Vagina (tissue), 2 donors: ENCODE measurements around the gene FRRS1L.

ENCODE experiments used
- POLR2A ChIP-seq, 2 donors: fragments of 450-650 bp; IDR thresholded peaks; one replicate each; pipeline ENCODE4 v1.6.1; 2017; ENCODE audit warnings: antibody characterized with exemption in 2 of 2, mild to moderate bottlenecking in 2 of 2, moderate library complexity in 2 of 2
- POLR2AphosphoS5 ChIP-seq, 2 donors: sonication (generic); formaldehyde crosslinking; IDR thresholded peaks; one replicate each; pipeline ENCODE4 v1.9.0; 2017; ENCODE audit warnings: antibody characterized with exemption in 2 of 2, mild to moderate bottlenecking in 2 of 2, low read depth in 1 of 2; ENCODE audit not compliant: insufficient read depth in 1 of 2
- TF ChIP-seq, protein P1 (sequence below), 3 experiments: fragments of 450-650 bp in 2 of 3; fragments of 200-600 bp in 1 of 3; sonication (generic) in 1 of 3; IDR thresholded peaks; one replicate each; pipeline ENCODE4 v1.5.1; 2017 to 2019; ENCODE audit warnings: antibody characterized with exemption in 3 of 3, mild to moderate bottlenecking in 2 of 3, moderate library complexity in 2 of 3

- TF ChIP-seq, protein P1, sequence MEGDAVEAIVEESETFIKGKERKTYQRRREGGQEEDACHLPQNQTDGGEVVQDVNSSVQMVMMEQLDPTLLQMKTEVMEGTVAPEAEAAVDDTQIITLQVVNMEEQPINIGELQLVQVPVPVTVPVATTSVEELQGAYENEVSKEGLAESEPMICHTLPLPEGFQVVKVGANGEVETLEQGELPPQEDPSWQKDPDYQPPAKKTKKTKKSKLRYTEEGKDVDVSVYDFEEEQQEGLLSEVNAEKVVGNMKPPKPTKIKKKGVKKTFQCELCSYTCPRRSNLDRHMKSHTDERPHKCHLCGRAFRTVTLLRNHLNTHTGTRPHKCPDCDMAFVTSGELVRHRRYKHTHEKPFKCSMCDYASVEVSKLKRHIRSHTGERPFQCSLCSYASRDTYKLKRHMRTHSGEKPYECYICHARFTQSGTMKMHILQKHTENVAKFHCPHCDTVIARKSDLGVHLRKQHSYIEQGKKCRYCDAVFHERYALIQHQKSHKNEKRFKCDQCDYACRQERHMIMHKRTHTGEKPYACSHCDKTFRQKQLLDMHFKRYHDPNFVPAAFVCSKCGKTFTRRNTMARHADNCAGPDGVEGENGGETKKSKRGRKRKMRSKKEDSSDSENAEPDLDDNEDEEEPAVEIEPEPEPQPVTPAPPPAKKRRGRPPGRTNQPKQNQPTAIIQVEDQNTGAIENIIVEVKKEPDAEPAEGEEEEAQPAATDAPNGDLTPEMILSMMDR (IDR thresholded peaks at IDR 0.05), result no peak
- TF ChIP-seq POLR2A (IDR thresholded peaks at IDR 0.05), result no peak
- TF ChIP-seq POLR2AphosphoS5 (IDR thresholded peaks at IDR 0.05; ENCODE audit: insufficient read depth in 1 of 2, low read depth in 1 of 2), result no peak
Observed at GRCh38 chr9:109149089-109149488, 18.0 kb downstream of the FRRS1L start.
